DMS 273 (cell line): Measurements from ENCODE around the gene WDFY4.

Source experiments
- DNase-seq: peaks from one replicate; lab custom pipeline; 2025; ENCODE audit not compliant: unreplicated experiment; lab: John Stamatoyannopoulos, UW

WDFY4 gene

GRCh38 chr10:48970654-48971053, 286.0 kb downstream of the WDFY4 start:
- DNase-seq: no peak

- no peak for DNase-seq
Observed at GRCh38 chr10:48973065-48973464, 288.4 kb downstream of the WDFY4 start.

GRCh38 chr10:48974510-48975156, 290.0 kb downstream of the WDFY4 start:
- no peak for DNase-seq

- peak; percentile 30 for DNase-seq
Observed at GRCh38 chr10:48976196-48976595, 291.5 kb downstream of the WDFY4 start.

GRCh38 chr10:48978318-48978717, 293.6 kb downstream of the WDFY4 start:
- no peak for DNase-seq

- DNase-seq: peak; percentile 62
Observed at GRCh38 chr10:48981310-48981907, 296.7 kb downstream of the WDFY4 start.

- no peak for DNase-seq
Observed at GRCh38 chr10:48982584-48982983, 297.9 kb downstream of the WDFY4 start.

- DNase-seq: peak; percentile 1
Observed at GRCh38 chr10:48983648-48984351, 299.1 kb downstream of the WDFY4 start.

- no peak for DNase-seq
Observed at GRCh38 chr10:48985621-48986158, 301.0 kb downstream of the WDFY4 start.

- DNase-seq: no peak
Observed at GRCh38 chr10:48990226-48990625, 305.6 kb downstream of the WDFY4 start.

- no peak for DNase-seq
Observed at GRCh38 chr10:48993627-48994026, 309.0 kb downstream of the WDFY4 start.

- DNase-seq: no peak
Observed at GRCh38 chr10:48996329-48996728, 311.7 kb downstream of the WDFY4 start.

- no peak for DNase-seq
Observed at GRCh38 chr10:48999346-48999745, 314.7 kb downstream of the WDFY4 start.

- DNase-seq: no peak
Observed at GRCh38 chr10:49000437-49001398, 316.0 kb downstream of the WDFY4 start.

- DNase-seq: peak; percentile 27
Observed at GRCh38 chr10:49001402-49001801, 316.7 kb downstream of the WDFY4 start.

GRCh38 chr10:49001870-49002672, 317.4 kb downstream of the WDFY4 start:
- no peak for DNase-seq

- DNase-seq: no peak
Observed at GRCh38 chr10:49005270-49005669, 320.6 kb downstream of the WDFY4 start.

- no peak for DNase-seq
Observed at GRCh38 chr10:49007129-49007528, 322.5 kb downstream of the WDFY4 start.

- DNase-seq: no peak
Observed at GRCh38 chr10:49008091-49008490, 323.4 kb downstream of the WDFY4 start.
